ENCODE measurements around the gene BICD1.

BICD1 gene

GRCh38 chr12:32344047-32344446 is 237.4 kb downstream of the BICD1 start:
- no peak for DNase-seq (ENCODE audit: low read depth)

- no peak for DNase-seq (ENCODE audit: low read depth)
These were observed 246.9 kb downstream of the BICD1 start for GRCh38 chr12:32353540-32353939.

- no peak for DNase-seq (ENCODE audit: low read depth)
These were observed 251.1 kb downstream of the BICD1 start for GRCh38 chr12:32357601-32358249.

GRCh38 chr12:32360956-32361355 is 254.3 kb downstream of the BICD1 start:
- DNase-seq (ENCODE audit: low read depth): no peak

- no peak for DNase-seq (ENCODE audit: low read depth)
These were observed 256.2 kb downstream of the BICD1 start for GRCh38 chr12:32362892-32363291.

GRCh38 chr12:32365473-32366064 is 258.9 kb downstream of the BICD1 start:
- peak; percentile 70 for DNase-seq (ENCODE audit: low read depth)

- no peak for DNase-seq (ENCODE audit: low read depth)
These were observed 260.1 kb downstream of the BICD1 start for GRCh38 chr12:32366714-32367113.

- no peak for DNase-seq (ENCODE audit: low read depth)
These were observed 260.7 kb downstream of the BICD1 start for GRCh38 chr12:32367381-32367780.

- no peak for DNase-seq (ENCODE audit: low read depth)
These were observed 262.6 kb downstream of the BICD1 start for GRCh38 chr12:32369202-32369601.

- DNase-seq (ENCODE audit: low read depth): no peak
These were observed 270.9 kb downstream of the BICD1 start for GRCh38 chr12:32377344-32378055.

- no peak for DNase-seq (ENCODE audit: low read depth)
These were observed 272.6 kb downstream of the BICD1 start for GRCh38 chr12:32379213-32379612.

- DNase-seq (ENCODE audit: low read depth): no peak
These were observed 273.0 kb downstream of the BICD1 start for GRCh38 chr12:32379667-32380066.

GRCh38 chr12:32382226-32382625 is 275.6 kb downstream of the BICD1 start:
- DNase-seq (ENCODE audit: low read depth): no peak

- DNase-seq (ENCODE audit: low read depth): no peak
These were observed 284.0 kb downstream of the BICD1 start for GRCh38 chr12:32390572-32391219.

GRCh38 chr12:32395026-32395425 is 288.4 kb downstream of the BICD1 start:
- DNase-seq (ENCODE audit: low read depth): no peak

GRCh38 chr12:32397696-32398095 is 291.0 kb downstream of the BICD1 start:
- no peak for DNase-seq (ENCODE audit: low read depth)

- no peak for DNase-seq (ENCODE audit: low read depth)
These were observed 291.5 kb downstream of the BICD1 start for GRCh38 chr12:32398181-32398580.

- DNase-seq (ENCODE audit: low read depth): no peak
These were observed 292.2 kb downstream of the BICD1 start for GRCh38 chr12:32398816-32399369.

GRCh38 chr12:32399370-32400113 is 292.9 kb downstream of the BICD1 start, which contains the start of gene FGD4:
Gene FGD4, plus strand, starts transcription at chr12:32399558.
- DNase-seq (ENCODE audit: low read depth): peak; percentile 42

- DNase-seq (ENCODE audit: low read depth): no peak
These were observed 293.5 kb downstream of the BICD1 start for GRCh38 chr12:32400114-32400672.

- DNase-seq (ENCODE audit: low read depth): no peak
These were observed 294.2 kb downstream of the BICD1 start for GRCh38 chr12:32400866-32401265.

Measured in fibroblast of the conjunctiva (primary cell).